GM12878 (cell line): ENCODE results near the gene HSPA1A. TPM values are rescaled to one million over a fixed set of nuclear protein-coding genes. Genes with fewer than 3 reads are reported as not detected.
A peak's percentile ranks its signal among the peaks of the same experiment; 100 is the strongest.

Source experiments
- ATF2 ChIP-seq: IDR thresholded peaks from 2 replicates; pipeline ENCODE4 v1.6.1; 2012; ENCODE audit warnings: low read length, inconsistent platforms
- NFYA ChIP-seq: IDR thresholded peaks from 2 replicates; pipeline ENCODE4 v1.6.1; 2011; ENCODE audit warnings: low read depth, mild to moderate bottlenecking, low read length, improper control_type of control experiment, borderline replicate concordance
- RB1 ChIP-seq: fragments of 450-650 bp; formaldehyde crosslinking; IDR thresholded peaks from 2 replicates; pipeline ENCODE4 v1.6.1; 2017; ENCODE audit warnings: mild to moderate bottlenecking, borderline replicate concordance
- TARDBP ChIP-seq: IDR thresholded peaks from 2 replicates; pipeline ENCODE4 v1.6.1; 2016; ENCODE audit warnings: borderline replicate concordance
- TCF3 ChIP-seq: IDR thresholded peaks from 2 replicates; pipeline ENCODE4 v1.6.1; 2012; ENCODE audit warnings: low read depth, mild to moderate bottlenecking, low read length, borderline replicate concordance; ENCODE audit not compliant: insufficient read depth
- ZNF207 ChIP-seq: fragments of 450-650 bp; IDR thresholded peaks from 2 replicates; pipeline ENCODE4 v1.6.1; 2014; ENCODE audit warnings: antibody characterized with exemption, mild to moderate bottlenecking, borderline replicate concordance
- ZSCAN29 ChIP-seq: fragments of 450-650 bp; IDR thresholded peaks from 2 replicates; pipeline ENCODE4 v1.6.1; 2017; ENCODE audit warnings: mild to moderate bottlenecking, moderate library complexity
- polyA plus RNA-seq, 11 experiments: library from polyadenylated mRNA; depleted of rRNA in 4 of 11; unstranded in 6 of 11; stranded (reverse) in 5 of 11; fragments of >200 nt; fragmentation: Nextera tagmentation in 4 of 11; fragmentation: Illumina TruSeq in 1 of 11; extraction: Ambion mirVana in 4 of 11; extraction: Trizol in 1 of 11; gene quantifications; 1 replicate in 1 of 11; 2 replicates in 10 of 11; pipeline versions ENCODE4 v1.2.1 to v1.2.3, GENCODE V29; 2011 to 2016; ENCODE audit warnings: inconsistent platforms in 2 of 11, missing spikeins in 2 of 11, low read depth in 1 of 11
- total RNA-seq, 4 experiments: library from RNA; depleted of rRNA in 3 of 4; stranded (reverse); fragments of >200 nt in 3 of 4; fragmentation: Illumina TruSeq in 1 of 4; extraction: Trizol in 1 of 4; gene quantifications; 2 replicates each; pipeline versions ENCODE4 v1.2.1 to v1.2.3, GENCODE V29; 2013 to 2021
- TF ChIP-seq, protein P1 (sequence below): fragments of 450-650 bp; IDR thresholded peaks from 2 replicates; pipeline ENCODE4 v1.6.1; 2017; ENCODE audit warnings: antibody characterized with exemption, mild to moderate bottlenecking, moderate library complexity
- TF ChIP-seq, protein P2 (sequence below): IDR thresholded peaks from 2 replicates; pipeline ENCODE4 v1.6.1; 2012; ENCODE audit warnings: improper control_type of control experiment, low read depth, low read length; ENCODE audit not compliant: insufficient replicate concordance
- TF ChIP-seq, protein P3 (sequence below): fragments of 450-650 bp; formaldehyde crosslinking; IDR thresholded peaks from 2 replicates; pipeline ENCODE4 v1.4.0; 2022; ENCODE audit warnings: mild to moderate bottlenecking, moderate library complexity

The HSPA1A gene
- total and polyA plus RNA-seq, 10 of the 15 experiments (the other 5 are each of a cell fraction or from before 2014, with no cell fraction given) = 0.29 to 51.8 (median 17.5) TPM

GRCh38 chr6:31834367-31835250 is 19.3 kb downstream of the HSPA1A start (continued):
- TF ChIP-seq, protein P1, sequence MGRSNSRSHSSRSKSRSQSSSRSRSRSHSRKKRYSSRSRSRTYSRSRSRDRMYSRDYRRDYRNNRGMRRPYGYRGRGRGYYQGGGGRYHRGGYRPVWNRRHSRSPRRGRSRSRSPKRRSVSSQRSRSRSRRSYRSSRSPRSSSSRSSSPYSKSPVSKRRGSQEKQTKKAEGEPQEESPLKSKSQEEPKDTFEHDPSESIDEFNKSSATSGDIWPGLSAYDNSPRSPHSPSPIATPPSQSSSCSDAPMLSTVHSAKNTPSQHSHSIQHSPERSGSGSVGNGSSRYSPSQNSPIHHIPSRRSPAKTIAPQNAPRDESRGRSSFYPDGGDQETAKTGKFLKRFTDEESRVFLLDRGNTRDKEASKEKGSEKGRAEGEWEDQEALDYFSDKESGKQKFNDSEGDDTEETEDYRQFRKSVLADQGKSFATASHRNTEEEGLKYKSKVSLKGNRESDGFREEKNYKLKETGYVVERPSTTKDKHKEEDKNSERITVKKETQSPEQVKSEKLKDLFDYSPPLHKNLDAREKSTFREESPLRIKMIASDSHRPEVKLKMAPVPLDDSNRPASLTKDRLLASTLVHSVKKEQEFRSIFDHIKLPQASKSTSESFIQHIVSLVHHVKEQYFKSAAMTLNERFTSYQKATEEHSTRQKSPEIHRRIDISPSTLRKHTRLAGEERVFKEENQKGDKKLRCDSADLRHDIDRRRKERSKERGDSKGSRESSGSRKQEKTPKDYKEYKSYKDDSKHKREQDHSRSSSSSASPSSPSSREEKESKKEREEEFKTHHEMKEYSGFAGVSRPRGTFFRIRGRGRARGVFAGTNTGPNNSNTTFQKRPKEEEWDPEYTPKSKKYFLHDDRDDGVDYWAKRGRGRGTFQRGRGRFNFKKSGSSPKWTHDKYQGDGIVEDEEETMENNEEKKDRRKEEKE = no peak
- peak; percentile 87 for TF ChIP-seq RB1
- TF ChIP-seq ZSCAN29 = no peak
- no peak for TF ChIP-seq NFYA
- TF ChIP-seq TCF3 = peak; percentile 69; the same call in 1 of the 2 replicates
- TF ChIP-seq, protein P2, sequence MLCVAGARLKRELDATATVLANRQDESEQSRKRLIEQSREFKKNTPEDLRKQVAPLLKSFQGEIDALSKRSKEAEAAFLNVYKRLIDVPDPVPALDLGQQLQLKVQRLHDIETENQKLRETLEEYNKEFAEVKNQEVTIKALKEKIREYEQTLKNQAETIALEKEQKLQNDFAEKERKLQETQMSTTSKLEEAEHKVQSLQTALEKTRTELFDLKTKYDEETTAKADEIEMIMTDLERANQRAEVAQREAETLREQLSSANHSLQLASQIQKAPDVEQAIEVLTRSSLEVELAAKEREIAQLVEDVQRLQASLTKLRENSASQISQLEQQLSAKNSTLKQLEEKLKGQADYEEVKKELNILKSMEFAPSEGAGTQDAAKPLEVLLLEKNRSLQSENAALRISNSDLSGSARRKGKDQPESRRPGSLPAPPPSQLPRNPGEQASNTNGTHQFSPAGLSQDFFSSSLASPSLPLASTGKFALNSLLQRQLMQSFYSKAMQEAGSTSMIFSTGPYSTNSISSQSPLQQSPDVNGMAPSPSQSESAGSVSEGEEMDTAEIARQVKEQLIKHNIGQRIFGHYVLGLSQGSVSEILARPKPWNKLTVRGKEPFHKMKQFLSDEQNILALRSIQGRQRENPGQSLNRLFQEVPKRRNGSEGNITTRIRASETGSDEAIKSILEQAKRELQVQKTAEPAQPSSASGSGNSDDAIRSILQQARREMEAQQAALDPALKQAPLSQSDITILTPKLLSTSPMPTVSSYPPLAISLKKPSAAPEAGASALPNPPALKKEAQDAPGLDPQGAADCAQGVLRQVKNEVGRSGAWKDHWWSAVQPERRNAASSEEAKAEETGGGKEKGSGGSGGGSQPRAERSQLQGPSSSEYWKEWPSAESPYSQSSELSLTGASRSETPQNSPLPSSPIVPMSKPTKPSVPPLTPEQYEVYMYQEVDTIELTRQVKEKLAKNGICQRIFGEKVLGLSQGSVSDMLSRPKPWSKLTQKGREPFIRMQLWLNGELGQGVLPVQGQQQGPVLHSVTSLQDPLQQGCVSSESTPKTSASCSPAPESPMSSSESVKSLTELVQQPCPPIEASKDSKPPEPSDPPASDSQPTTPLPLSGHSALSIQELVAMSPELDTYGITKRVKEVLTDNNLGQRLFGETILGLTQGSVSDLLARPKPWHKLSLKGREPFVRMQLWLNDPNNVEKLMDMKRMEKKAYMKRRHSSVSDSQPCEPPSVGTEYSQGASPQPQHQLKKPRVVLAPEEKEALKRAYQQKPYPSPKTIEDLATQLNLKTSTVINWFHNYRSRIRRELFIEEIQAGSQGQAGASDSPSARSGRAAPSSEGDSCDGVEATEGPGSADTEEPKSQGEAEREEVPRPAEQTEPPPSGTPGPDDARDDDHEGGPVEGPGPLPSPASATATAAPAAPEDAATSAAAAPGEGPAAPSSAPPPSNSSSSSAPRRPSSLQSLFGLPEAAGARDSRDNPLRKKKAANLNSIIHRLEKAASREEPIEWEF = no peak
- peak; percentile 20; the same call in 1 of the 2 replicates for TF ChIP-seq ATF2
- 0 out of 2 replicates have a peak, but pooled peaks have one; percentile 26 for TF ChIP-seq TARDBP
- peak; percentile 45; the same call in 1 of the 2 replicates for TF ChIP-seq ZNF207
- TF ChIP-seq, protein P3, sequence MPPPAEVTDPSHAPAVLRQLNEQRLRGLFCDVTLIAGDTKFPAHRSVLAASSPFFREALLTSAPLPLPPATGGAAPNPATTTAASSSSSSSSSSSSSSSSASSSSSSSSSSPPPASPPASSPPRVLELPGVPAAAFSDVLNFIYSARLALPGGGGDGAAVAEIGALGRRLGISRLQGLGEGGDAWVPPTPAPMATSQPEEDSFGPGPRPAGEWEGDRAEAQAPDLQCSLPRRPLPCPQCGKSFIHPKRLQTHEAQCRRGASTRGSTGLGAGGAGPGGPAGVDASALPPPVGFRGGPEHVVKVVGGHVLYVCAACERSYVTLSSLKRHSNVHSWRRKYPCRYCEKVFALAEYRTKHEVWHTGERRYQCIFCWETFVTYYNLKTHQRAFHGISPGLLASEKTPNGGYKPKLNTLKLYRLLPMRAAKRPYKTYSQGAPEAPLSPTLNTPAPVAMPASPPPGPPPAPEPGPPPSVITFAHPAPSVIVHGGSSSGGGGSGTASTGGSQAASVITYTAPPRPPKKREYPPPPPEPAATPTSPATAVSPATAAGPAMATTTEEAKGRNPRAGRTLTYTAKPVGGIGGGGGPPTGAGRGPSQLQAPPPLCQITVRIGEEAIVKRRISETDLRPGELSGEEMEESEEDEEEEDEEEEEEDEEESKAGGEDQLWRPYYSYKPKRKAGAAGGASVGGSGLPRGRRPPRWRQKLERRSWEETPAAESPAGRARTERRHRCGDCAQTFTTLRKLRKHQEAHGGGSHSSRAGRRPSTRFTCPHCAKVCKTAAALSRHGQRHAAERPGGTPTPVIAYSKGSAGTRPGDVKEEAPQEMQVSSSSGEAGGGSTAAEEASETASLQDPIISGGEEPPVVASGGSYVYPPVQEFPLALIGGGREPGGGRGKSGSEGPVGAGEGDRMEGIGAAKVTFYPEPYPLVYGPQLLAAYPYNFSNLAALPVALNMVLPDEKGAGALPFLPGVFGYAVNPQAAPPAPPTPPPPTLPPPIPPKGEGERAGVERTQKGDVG (CRISPR knock-in tag) = no peak
